Activated CD4-positive, alpha-beta T cell treated with anti-CD3 and anti-CD28 coated beads, Interleukin-2, amount 50 U/mL, for 4 hours (primary cell): ENCODE results near the gene RNF39.
"Not testable (repeated sequence)": the region's sequence is repeated elsewhere in the genome, so short reads cannot be mapped to it uniquely, and the experiment has no call there.

Experiments
- DNase-seq, 2 experiments: peaks; one replicate each; pipeline ENCODE4 v3.0.0-alpha.2; 2020

RNF39 gene, protein sequence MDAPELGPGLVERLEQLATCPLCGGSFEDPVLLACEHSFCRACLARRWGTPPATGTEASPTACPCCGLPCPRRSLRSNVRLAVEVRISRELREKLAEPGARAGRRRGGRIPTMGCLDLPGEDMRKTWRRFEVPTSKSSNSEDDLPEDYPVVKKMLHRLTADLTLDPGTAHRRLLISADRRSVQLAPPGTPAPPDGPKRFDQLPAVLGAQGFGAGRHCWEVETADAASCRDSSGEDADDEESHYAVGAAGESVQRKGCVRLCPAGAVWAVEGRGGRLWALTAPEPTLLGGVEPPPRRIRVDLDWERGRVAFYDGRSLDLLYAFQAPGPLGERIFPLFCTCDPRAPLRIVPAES

DNA sequence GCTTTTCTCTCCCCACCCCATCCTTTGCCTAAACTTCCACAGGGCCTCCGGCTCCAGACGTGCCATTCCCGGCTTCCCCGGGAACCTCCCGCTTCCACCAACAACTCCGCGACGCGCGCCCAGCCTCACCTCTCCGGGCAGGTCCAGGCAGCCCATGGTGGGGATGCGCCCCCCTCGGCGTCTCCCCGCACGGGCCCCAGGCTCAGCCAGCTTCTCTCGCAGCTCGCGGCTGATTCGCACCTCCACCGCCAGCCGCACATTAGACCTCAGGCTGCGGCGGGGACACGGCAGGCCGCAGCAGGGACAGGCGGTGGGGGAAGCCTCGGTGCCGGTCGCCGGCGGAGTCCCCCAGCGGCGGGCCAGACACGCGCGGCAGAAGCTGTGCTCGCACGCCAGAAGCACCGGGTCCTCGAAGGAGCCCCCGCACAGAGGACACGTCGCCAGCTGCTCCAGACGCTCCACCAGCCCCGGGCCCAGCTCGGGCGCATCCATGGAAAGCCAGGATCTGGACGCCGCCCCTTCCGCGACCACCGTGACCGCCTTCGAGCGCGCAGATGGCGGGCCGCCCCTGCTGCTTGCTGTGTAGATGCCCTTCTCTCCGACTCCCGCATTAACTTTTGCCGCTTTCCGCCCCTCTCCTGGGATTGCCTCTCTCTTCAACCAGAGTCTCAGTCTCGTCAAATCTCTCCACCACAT is at the start of gene RNF39:
Gene RNF39, minus strand, starts transcription at position 676 of the 696 bp plus-strand sequence. Its CDS starts 184 bp downstream, at position 492.
- no peak for DNase-seq

DNA sequence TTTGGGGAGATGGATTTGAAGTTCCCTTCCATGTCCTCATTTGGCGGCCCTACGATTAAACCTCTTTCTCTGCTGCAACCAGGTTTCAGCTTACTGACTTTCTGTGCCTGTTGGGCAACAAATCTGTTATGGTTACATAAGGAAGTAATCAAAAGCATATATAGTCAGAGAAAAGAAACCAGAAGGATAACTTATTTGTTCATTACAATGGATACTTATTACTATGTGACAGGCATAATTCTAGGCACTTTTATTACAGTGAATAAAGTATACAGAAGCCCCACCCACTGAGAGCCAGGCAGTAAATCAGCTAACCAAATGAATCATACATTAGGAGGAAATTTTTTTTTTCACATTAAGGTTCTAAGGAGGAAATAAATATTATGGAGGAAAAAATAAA is 46.9 kb upstream of the RNF39 start:
- DNase-seq = no peak

DNA sequence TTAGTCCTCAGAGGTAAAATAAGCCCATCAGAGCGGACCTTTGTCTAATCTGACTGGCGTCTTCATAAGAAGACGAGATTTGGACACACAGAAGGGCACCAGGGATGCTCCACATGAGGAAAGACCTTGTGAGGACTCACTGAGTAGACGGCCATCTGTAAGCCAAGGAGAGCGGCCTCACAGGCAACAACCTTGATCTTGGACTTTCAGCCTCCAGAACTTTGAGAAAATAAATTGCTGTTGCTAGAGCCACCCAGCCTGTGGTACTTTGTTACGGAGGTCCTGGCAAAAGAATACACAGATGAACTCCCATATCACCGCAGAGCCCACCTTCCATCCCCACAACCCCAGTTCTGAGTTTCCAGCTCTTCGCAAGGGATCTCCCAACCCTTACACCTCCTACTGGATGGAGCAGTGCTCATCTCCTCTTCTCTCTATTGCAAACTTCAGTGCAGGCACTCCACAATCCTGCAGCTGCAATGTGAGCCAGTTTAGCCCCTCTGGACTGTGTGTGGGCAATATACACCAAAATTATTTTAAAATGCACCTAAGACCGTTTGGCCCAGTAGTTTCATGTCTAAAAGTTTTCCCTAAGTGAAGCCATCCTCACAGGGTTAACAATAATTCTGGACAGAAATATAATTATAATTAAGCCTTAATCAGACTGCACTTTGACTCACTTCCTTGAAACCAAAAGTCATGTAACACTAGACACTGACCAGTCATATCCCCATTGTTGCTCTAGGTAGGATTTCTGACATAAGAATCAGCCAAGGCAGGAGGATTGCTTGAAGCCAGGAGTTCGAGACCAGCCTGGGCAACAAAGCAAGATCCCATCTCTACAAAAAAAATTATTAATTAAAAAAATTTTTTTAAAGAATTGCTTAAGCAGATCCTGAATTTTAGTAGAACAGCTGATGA is 46.1 kb upstream of the RNF39 start:
- DNase-seq = no peak

DNA sequence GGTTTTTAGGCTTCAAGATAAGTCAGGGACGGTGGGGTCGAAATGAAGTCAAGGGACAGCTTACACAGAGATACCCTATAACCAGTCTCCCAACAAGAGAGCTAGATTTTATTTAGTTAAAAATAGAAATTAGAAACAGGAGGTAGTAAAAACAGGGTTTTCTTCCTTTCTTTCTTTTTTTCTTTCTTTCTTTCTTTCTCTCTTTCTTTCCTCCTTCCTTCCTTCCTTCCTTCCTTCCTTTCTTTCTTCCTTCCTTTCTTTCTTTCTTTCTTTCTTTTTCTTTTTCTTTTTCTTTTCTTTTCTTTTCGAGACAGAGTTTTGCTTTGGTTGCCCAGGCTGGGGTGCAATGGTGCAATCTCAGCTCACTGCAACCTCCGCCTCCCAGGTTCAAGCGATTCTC is 43.1 kb upstream of the RNF39 start:
- not testable (repeated sequence) for DNase-seq

DNA sequence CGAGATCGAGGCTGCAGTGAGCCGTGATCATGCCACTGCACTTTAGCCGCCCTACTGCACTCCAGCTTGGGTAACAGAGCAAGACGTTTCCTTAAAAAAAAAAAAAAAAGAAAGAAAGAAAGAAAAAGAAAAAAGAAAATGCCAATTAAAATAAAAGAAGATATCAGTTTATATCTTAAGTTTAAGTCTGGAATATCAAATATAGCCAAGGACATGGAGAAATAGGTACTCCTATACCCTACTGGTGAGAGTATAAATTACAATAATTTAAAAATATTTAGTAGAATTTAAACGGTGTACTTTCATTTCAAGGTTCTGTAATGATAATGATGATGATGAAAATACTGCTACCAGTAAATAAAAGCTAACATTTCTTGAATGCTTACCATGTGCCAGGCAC is 41.2 kb upstream of the RNF39 start:
- no peak for DNase-seq

DNA sequence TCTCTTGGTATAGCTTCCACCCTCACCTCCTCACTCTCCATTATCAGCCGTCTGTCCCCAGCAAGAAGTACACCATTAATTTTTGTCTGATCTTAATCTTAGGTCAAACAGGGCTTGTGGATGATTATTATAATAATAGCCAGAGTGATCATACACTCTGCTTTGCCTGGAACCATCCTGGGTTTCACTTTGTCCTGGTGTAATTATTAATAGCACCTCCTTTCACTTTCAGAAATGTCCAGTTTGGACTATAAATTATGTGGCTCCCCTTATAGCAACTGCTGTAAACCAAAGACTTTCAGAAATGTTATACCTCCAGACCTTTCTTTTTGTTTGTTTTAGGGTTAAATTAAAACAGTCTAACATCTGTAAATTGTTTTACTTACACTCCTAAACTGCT is 38.3 kb upstream of the RNF39 start:
- DNase-seq = no peak

DNA sequence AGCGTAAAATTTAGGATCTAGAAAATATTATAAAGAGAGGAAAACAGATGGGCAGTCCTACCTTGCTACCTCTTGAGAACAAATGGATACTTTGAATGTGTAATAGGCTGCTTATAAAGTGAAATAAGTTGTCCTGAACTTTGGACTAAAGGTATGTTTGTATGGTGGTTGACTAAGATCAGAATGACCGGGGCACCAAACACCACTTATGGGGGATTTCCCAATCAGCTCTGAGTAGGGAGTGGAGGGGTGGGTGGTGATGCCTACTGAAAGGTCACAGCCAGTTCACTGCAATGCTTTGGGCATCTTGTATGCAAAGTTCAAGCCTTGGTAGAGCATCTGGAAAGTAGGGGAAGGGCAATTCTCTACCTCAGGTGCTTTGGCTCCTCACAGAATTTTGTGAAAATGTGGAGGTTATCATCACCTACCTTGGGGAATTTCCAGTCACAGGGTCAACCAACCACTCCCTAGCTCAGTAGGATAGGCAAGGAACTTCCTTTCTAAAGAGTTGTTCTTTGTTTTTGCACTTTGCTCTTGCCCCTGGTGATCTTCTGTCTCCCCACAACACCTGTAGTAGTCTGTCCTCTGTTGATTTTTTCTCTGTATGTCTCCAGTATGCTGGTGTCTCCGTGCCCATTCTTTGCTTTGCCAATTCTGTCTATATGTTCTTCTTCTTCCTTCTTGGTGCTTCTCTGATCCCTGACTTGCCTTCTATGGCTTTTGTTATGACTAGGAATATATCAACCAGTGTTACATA is 37.6 kb upstream of the RNF39 start, which contains the start of gene TRIM31:
Gene TRIM31, minus strand, starts transcription at position 88 of the 757 bp plus-strand sequence. CDS start 285 bp downstream, outside the sequence.
- no peak for DNase-seq

DNA sequence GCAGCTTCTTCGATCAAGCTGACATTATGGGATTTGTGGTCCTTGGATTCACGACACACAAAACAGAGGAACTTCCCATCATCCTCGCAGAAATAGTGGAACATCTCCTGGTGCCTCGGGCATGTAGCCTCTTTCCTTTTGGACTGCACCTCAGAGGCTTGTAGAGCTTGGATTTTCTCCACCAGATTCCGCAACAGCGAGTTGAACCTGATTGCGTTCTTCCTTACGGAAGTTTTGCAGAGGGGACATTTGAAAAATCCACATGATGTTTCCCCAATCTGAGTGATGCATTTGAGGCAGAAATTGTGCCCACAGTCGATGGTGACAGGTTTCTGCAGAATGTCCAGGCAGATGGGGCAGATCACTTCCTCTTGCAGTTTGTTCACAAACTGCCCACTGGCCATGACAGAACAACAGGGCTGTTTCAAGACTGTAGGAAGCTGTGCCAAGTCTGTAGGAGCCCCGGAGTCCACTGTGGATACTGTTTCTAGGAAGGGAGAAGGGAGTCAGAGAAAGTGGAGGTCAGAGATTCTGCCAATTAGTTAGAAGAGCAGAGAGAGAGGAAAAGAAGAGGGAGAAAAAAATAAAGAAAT is 36.9 kb upstream of the RNF39 start:
- DNase-seq = no peak

DNA sequence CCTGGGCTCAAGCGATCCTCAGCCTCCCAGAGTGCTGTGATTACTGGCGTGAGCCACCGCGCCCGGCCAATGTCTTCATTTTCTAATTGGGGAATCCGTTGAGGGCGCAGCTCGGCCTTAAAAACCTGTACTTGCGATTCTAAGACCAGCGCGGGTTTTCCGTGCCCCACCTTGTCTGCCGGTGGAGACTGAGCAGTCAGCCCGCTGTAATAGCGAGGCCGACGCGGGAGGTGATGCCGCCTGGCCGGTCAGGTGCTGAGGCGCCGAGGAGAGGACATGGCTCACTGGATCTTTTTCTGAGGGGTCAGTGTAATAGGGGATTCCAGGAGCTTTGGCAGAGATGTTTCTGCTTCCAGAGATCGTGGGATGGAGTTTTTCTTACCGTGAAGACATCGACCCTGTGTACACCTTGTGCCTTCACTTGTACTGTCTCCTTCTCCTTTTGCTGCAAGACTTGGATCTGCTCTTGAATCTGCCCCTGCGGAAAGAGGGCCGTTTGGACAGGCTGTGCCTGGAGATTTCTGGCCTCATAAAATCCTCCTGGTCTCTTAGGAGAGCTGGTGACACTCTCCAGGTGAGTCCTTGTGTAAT is 35.8 kb upstream of the RNF39 start:
- no peak for DNase-seq

DNA sequence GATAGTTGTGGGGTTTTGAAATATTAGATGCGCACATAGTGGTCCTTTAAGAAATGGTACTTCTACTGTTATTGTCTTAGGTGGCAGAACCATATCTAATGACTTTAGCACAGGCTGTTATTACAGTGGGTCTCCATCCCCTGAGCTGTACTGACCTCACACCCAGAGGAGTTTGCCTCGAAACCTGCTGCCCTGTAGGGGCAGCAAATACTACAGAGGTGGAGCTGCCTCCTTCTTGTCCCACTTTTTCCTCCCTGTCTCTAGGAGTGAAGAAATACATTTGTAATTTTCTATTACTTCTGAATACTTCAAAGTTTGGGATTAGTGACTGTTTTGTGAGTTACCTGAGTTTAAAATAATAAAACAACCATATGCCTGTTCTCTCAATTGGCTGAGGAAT is 29.1 kb upstream of the RNF39 start:
- DNase-seq = no peak

DNA sequence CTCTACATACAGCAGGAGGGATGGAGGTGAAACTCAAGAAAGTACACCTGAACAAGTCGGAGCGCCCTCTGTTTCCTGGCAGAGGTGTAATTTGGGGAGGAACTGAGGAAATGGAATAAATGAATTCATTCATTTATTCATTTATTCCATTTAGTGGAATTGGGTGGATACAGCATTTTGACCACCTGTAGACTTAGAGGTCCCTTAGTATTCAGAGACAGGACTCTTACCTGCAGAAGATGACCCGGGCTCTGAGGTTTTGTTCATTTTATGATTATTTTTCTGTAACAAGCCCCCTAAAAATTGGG is 28.3 kb upstream of the RNF39 start:
- DNase-seq = no peak

DNA sequence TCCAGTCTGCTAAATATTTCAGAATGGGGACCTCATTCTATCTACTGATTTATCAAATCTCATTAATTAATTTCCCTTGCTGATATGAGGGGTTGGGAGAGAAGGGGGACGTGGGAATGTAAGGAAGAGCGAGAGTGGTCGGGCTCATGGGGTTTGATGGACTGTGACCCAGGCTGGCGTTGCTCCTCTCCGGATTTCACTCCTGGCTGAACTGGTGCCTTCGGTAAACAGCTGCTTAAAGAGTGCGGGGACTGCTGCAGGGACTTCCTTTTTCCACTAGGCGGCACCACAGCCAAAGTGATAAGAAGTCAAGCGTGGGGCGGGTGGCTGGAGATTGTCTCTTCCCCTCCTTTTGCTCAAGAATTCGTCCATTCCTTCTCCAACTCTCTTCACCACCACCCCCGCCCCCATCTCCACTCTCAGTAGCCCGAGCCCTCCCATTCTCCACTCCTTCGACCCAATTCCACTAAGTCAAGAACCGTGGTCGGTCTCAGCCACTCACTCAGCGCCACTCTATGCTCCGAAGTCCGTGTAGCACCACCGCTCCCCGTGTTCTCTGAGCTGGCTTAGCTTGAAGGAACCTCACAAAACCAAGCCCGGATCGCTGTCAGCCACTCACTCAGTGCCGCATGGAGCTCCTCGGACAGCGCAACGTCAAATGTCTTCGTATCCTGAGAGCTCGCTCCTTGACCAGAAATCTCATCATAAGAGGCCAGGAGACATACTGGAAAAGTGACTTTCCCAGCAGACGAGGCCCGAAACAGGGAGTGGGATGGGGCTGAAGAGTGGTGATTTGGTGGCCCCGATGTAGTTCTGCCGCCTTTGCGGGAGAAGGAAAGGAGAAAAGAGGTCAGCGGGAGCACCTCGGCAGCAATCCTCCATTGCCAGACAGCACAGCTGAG is 27.7 kb upstream of the RNF39 start:
- peak; percentile 79 to 82 for DNase-seq

DNA sequence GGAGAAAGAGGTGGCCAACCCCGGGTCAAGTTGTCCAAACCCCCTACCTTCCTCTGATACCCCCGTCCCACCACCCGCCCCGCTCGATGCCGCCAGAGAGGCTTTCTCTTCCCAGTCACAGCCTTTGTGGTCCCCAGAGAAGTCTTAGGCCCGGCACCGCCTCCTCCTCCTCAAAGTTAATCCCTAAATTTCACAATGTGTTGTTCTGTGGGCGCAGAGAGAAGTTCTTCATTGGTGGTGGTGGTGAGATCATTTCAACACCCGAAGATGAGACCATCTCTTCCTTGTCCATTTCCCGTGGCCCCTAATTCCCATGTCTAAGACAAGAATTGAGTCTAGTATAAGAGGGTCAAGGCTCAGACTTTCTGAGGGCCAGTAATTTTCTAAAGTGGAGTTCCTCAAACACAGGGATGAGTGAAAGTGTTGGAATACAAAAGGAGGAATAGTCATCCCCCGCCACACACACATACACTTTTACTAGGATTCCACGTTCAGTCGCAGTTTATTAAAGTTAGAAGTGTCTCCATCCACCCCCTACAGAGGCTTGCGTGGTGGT is 26.9 kb upstream of the RNF39 start:
- DNase-seq = no peak

DNA sequence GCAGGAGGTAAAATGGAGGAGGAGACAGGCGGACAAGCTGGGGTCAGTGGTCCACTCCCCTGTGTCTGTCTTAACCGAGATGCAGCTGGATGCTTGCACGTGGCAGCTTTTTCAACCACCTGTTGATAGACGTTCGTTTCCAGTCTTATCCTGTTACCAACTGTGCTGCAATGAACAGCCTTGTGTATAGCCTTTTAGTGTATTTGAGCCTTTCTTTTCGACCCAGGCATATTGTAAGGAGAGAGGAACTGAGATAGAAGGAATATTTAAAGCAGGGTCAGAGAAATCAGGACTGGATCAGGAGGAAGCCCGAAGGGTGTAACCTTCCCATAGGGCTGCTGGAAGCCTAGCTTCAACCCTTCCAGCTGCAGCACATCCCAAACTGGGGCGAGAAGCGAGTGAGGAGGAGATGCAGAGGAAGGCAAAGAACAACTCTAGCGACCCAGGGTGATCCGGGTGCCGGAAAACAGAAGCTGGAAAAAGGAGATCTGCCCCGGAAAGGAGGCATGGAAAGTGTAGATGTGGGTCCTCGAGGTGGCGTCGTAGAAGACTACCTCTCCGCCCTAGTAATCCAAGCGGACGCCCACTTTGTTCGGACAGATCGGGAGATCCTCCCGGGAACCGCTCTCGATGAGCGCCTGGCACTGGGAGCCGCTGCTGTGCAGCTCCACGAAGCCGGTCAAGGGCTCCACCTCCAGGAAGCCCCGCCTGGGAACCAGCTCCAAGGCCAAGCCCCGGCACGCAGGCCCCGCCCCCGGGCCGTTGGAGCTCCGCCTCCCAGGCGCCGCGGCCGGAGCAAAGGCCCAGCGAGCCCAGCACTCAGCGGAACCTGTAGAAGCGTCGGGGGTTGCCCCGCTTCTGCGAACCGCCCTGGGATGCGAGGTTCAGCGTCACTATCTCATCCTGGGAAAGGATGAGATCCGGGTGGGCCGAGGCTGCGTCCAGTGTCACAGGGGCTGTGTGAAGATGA is 26.2 kb upstream of the RNF39 start:
- DNase-seq = peak; percentile 46 to 53

DNA sequence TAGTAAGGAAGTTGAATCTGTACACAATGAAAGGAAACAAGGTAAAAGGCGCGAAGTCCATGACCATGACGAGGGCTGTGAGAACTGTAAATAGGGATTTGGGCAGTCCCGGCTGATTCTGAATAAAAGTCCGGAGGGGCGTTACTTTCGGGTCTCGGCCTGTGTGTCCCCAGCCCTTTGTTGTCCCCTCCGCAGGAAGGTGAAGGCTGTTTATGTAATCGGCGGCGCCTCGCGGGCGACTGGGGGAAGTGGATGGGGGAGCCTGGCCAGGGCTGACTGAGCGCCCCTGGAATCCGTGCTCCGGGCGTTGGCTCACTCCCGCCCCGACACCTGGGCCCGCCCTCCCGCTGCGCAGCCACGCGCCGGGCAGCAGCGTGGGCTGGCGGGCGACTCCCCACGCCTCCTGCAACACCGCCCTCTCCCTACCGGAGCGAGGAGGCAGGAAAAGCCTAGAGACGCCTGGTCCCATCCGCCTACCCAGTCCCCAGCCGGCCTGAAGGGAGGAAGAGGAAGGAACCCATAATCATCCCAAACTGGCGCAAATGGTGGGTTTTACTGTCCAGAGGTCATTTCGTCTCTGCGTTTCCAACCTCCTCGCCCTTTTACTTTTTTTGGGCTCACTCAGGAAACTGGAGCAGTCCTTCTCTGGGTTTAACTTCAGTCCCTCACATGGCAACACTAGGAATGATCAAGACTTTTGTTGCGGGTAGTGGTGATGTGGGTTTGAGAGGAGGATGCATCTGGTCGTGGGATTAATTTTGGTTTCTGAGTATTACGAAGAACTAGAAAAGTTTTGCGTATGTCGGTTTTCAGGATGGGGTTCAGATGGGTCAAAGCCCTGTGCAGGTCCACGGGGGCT is 25.2 kb upstream of the RNF39 start:
- DNase-seq = peak in 1 of 2 experiments; percentile 8

DNA sequence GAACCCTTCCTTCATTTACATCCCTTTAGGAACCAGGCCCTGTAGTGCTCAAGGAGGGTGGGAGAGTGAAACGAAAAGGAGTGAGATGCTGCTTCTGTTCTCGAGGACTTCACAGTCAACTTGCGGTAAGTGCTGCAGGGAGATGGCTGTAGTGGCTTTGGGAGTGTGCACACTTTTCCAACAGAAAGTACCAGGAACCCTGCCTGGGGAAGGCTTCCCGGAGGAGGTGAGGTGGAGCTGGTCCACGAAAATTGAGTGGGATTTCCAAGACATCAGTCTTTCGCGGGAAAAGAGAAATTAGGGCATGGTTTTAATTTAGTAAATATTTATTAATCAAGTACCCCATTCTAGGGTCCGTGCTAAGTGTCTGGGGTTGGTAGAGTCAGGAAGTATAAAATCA is 24.6 kb upstream of the RNF39 start:
- no peak for DNase-seq

DNA sequence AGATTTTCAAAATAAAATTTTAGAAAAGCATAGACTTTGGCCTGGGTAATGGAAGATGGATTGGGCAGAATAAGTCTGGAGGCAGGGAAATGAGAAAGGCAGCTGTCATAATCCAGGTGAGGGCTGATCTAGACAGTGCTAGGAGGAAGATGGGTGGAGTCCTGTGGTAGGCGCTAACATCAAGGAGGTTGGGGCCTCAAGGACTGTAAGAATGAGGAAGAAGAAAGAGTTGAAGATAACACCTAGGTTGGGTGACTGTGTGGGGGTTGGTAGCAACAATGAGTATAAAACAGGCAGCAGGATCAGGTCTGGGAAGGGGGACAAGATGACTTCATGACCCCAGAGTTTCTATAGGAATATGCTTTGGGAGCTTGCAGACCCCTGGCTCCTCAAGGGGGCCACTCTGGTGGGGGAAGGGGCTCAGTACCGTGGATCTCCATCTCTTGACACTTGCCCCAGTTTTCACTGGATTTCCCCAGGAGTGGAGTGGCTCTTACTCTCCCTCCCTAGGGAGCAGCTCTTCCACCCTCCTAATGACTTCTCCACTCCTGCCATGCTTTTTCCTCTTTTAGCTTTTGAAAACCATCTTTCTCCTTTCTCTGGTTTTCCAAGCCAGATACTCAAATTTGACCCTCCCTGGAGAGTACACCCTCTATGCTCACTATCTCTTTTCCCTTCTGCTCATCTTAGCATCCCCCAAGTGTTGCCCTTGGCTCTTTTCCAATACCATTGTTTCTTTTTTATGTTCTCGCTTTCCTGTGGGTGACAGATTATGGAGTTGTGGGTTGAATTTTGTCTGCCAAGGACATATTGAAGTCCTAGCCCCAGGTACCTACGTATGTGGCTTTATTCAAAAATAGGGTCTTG is 22.6 kb upstream of the RNF39 start:
- no peak for DNase-seq
